Measurements from ENCODE around the gene TFF1.

The TFF1 gene

DNA sequence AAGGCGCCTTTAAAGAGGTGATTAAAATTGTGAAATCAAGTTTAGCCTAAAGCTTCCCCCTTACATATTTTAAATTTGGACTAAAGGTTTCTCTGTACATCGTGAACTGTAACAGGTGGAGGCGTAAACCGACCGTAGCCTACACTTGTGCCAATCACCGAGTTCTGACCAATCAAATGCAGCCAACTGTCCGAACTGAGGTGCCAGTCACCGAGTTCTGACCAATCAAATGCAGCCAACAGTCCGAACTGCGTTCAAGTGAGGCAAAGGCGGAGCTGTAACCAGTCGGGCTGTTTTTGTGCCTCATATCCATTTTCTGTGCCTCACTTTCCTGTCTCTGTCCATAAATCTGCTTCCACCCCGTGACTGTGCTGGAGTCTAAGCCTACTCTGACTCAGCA is 7.4 kb downstream of the TFF1 start:
- no peak for DNase-seq

DNA sequence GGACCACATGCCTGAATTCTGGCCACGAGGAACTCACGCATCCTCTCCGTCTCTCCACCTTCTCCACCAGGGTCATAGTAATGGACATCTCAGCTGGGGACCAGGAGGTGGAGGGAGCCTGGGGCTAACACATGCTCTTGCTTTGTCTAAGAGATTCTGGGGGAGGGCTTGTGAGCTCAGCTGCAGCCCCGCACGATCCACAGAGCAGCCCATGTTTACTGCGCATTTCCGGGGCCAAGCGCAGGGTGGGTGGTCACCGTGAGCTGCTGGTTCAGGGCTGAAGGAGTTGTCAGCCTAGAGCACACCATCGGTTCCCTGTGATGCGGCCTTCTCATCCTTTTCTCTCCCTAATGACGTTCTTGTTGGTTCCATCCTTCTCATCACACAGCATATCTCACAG is 8.1 kb downstream of the TFF1 start:
- no peak for DNase-seq

DNA sequence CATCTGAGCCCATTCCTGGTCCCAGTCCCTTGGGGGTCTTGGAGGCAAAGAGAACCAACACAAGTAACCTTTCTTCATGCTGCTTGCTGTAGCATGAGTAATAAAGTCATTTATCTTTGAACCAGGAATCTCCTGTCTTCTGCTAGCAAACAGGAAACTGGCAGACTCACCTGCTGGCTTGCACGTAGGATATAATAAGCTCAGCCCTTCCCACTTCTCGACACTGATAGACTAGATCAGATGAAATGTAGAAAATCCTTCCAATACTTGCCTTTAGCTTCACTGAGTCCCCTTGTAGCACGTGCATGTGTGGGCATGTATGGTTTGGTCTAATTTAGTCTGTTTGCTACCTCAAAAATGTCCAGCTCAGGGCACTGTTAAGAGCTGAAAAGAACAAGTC is 9.0 kb downstream of the TFF1 start:
- DNase-seq: no peak

DNA sequence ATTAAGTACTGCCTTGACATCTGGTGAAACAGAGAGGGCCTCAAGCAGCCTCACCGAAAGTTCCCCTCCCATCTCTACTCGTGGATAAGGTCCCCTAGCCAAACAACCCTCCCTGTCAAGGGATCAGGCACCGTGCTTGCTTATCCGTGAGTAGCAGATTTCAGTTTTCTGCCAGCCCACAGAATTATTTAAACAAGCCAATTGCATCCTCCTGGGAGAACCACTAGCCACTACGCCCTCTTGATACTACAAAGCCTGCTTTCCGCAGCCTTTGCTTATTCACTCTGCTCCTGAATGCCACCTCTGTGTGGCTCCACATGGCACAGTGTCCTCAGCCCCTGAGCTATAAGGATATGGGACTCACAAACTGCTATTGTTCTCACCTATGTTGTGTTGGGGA is 9.7 kb downstream of the TFF1 start:
- DNase-seq: no peak

DNA sequence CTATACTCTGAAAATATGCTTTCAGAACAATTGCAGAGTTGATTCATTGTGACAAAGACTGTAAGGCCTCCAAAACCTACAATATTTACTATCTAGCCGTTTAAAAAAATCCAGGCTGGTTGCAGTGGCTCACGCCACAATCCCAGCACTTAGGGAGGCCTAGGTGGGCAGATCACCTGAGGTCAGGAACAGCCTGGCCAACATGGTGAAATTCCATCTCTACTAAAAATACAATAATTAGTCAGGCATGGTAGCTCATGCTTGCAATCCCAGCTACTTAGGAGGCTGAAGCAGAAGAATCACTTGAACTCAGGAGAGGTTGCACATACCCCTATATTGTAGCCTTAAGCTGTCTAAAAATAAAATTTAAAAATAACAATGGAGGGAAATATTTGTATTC is 10.3 kb downstream of the TFF1 start:
- no peak for DNase-seq

DNA sequence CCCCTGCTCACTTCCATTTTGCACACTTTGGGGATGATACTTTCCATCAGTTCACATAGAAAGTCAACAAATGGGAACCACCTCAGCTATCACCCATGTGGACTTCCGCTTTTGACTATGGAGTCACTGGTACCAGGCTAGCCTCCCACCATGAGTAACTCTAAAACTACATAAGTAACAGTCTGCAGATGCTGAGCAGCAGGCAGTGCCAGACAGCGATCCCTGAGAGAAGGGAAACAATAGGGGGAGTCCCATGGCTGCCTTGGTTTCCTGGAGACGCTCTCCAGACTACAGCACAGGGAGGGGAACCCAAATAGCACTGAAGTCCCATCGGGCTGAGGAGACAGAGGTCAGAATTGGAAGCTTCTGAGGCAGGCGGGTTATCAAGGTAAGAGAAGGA is 12.7 kb downstream of the TFF1 start:
- no peak for DNase-seq

DNA sequence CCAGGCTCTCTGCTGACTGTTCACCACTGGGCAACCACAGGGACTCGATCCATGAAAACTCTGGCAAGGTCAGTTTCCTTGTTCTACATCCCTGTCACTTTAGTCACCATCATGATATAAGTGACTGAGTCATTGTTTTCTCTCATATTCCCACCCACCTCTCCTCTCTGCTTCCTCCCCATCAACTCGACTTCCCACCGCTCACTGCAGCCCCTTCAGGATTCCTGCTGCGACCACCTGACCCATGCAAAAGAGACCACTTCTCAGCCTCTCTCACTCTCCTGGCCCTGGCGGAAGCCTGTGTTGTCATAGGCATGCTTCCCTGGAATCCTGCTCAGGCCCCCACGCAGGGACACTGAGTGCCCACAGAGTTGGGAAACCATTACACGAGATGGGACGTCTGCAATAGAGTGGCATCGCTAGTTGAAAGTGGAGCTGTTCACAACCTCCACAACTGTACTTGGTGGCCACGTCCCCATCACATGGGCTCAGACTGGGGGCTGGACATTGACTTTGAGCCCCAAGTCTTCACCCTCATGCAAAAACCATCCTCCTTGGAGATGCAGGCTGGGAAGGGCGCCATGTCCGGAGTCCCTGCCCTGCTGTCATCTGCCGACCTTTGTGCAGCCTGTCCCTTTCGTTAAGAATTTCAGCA is 13.8 kb downstream of the TFF1 start:
- no peak for DNase-seq

DNA sequence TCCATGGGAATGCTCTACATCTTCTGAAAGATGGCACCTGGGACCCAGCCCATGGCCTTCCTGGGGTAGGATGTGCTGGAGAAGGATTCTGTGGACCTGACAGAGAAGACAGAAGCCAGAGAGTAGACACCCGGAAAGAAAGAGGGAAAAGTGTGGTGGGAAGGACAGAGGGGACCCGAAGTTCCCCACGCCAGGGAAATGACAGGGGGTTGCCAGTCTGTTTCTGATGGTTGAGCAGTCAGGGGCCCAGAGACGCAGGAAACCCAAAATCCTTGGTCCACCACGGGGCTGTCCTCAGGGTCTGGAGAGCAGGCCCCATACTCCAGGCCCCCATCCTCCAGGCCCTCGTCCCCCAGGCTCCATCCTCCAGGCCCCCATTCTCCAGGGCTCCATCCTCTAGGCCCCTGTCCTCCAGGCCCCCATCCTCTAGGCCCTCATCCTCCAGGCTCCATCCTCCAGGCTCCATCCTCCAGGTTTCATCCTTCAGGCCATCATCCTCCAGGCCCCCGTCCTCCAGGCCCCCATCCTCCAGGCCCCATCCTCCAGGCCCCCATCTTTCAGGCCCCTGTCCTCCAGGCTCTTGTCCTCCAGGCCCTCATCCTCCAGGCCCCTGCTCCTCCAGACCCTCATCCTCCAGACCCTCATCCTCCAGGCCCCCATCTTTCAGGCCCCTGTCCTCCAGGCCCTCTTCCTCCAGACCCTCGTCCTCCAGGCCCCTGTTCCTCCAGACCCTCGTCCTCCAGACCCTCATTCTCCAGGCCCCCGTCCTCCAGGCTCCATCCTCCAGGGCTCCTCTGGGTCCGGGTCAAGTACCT is 14.5 kb downstream of the TFF1 start:
- no peak for DNase-seq

DNA sequence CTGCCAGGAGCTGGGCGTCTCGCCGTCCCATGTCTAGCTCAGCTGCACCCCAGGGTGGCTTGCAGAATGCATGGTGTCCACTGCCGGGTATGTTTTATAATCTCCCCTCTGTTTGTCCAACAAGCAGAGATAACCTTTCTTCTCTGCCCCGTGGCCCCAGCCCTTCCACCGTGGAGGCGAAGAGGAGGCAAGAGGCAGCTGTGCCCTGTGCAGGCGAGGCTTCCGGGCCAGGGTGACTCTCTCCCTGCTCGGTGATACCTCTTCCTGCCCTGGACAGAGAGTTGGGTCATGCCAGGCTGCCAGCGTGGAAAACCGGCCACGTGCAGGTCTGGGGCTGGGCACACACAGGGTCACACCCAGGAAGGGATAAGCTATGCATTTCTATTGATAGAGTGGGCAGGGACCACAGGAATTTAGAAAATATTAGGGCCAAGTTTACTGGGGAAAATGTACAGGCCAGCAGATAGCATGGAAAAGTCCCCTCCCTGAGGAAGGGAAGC is 15.4 kb downstream of the TFF1 start, which contains the start of gene TFF2:
Gene TFF2, minus strand, starts transcription at position 68 of the 500 bp plus-strand sequence. Its CDS starts 37 bp downstream, at position 31.
- DNase-seq: no peak

DNA sequence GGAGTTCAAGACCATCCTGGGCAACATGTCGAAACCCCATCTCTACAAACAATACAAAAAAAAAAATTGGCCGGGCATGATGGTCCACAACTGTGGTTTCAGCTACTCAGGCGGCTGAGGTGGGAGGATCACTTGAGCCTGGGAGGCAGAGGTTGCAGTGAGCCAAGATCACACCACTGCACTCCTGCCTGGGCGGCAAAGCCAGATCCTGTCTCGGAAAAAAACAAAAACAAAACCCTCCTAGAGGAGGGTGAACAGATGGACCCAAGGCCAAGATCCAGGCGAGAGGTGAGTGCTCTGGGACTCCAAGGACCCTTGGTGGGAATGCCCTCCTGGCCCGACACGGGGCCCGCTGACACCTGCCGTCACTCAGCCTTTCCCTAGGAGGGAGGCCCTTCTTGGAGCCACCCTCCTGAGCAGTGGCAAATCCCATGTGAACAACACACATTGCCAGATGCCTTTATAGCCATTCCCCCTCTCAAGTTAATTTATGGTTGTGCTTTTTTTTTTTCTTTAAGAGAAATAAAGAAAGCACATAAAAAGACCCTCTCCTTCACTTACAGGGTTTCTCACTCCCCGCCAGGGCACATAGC is 15.9 kb downstream of the TFF1 start:
- DNase-seq: no peak

DNA sequence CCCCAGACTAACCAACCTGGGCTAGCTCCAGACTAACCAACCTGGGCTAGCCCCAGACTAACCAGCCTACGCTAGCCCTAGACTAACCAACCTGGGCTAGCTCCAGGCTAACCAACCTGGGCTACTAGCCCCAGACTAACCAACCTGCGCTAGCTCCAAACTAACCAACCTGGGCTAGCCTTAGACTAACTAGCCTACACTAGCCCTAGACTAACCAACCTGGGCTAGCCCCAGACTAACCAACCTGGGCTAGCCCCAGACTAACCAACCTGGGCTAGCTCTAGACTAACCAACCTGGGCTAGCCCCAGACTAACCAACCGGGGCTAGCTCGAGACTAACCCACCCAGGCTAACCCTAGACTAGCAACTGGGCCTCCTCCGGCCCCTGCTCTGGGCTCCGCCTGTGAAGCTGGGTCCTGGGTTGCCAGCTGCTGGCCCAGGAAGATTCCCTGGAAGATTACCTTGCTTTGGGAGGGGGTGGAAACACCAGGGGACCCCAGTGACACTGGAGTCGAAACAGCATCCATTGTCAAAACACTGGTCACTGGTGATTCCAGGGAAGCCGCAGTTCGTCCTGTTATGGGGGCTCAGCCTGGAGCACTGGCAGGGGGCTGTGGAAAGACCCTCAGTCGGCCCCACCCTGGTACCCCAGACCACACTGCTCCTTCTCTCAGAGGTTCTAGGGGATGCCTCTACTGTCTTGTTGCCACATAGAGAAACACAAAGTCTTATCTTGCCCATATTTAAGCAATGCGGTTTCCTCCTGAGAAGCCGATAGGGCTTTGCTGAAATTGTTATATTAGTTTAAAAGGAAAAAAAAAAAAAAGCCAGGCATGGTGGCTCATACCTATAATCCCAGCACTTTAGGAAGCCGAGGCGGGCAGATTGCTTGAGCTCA is 16.7 kb downstream of the TFF1 start:
- DNase-seq: no peak

DNA sequence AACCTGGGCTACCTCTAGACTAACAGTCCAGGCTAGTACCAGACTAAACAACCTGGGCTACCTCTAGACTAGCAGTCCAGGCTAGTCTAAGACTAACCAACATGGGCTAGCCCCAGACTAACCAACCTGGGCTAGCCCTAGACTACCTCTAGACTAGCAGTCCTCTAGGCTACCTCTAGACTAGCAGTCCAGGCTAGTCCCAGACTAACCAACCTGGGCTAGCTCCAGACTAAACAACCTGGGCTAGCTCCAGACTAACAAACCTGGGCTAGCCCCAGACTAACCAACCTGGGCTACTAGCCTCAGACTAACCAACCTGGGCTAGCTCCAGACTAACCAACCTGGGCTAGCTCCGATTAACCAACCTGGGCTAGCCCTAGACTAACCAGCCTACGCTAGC is 17.6 kb downstream of the TFF1 start:
- DNase-seq: no peak

DNA sequence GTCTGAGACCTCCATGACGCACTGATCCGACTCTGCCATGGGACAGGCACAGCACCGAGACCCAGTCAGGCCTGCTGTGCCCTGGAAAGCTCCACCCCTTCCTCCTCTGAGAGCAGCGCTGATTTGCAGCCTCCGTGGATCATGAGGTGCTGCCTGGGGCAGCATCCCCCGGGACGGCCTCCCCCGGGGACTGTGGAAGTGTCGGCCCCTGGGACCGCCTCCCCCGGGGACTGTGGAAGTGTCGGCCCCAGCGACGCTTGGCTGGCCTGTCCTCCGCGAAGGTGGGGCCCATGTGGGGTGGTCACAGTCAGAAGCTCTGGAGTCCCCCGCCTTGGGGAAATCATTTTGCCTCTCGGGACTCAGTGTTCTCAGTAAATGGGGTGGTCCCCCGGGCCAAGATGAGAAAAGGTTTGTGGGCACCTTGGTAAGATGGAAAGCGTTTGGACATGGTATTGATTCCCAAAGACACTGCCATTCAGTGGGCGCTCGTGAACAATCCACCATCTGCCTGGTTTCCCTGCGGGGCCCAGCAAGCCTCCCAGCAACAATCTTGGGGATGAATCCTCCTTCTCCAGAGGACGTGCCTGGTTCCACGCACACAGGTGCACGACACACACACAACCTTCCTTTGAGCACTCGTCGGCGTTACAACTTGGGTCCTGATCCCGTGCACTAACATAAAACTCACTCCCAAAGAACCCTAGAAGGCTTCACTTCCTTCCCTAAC is 18.6 kb downstream of the TFF1 start:
- no peak for DNase-seq

DNA sequence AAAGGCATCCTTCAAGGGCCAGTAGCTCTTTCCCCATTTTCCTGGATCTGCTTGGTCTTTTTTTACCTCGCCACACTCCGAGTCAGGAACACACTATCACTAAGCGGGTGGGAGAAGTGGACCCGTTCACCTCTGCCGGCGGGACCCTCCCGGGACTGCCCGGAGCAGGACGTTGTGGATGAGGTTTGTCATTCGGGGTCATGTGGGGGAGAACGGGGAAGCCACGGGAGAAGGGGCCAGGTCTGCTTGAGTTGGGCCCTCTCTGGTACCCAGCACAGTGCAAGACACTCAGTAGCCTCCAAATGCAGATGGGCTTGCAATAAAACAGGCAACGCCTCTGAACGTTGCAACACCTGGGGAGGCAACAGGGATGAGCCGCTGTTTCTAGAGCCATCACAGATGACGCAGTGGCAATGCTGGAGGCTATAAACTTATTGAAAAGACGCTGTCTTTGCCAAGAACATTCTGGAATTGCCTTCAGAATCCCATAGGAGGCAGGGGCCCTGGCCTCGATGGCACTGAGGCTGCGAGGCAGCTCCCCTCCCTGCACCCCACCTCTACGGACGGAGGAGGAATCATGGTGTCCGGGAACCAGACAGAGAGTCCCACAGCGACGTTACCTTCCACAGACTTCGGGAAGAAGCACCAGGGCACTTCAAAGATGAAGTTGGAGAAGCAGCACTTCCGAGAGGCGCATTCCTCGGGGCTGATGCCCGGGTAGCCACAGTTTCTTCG is 19.3 kb downstream of the TFF1 start:
- no peak for DNase-seq

DNA sequence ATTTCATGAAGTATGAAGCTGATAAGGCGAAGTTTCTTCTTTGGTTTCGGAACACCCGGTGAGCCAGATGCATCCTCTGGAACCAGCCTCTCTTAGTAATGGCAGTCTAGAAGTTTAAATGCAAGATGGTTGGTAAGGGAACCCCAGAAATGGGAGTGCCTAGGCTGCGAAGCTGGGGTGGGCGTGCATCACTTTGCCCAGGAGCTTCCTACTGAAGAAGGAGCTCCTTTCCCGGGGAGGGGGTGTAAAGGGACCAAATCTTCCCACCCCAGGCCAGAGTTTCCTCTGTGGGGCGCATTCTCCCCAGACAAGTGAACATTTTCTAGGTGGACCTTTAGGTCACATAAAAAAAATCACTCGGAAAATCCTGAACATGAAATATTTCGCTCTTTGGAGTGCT is 19.9 kb downstream of the TFF1 start:
- no peak for DNase-seq

DNA sequence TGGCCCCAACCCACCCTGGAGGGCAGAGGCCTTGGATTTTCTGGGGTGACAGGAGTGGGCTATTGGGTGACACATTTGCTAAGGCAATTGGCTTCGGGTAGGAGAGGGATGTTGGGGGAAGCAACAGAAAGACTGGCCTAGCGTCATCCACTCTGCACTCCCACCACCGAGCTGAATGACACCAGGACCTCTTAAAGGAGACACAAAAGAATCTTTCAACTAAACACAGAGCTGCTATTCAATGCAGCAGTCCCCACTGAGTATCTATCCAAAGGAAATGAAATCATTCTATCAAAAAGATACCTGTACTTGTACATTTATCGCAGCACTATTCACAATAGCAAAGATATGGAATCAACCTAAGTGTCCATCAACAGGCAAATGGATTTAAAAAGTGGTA is 21.7 kb downstream of the TFF1 start:
- no peak for DNase-seq

DNA sequence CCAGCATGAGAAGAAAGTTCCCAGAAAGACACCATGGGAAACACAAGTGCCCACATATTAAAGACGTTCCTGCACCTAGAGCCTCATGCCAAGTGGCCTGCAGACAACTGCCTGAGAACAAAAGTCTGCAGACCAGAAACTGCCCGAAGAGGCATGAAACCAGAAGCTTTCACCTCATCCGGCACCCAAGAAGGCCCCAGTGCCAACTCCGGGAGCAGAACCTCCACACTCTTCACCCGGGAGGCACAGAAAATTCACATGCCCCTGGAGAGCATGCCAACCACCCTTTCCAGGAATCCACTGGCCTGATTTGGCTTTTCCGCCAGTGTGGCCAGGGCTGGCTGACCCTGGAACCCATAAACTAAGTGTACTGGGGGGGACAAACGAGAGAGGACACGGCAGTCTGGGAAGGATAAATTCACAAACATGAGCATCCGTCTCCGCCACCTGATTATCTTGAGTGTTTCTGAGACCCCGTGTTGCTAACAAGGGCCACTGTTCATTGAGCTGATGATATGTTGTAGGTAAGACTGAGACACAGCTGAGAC is 22.3 kb downstream of the TFF1 start:
- DNase-seq: no peak

DNA sequence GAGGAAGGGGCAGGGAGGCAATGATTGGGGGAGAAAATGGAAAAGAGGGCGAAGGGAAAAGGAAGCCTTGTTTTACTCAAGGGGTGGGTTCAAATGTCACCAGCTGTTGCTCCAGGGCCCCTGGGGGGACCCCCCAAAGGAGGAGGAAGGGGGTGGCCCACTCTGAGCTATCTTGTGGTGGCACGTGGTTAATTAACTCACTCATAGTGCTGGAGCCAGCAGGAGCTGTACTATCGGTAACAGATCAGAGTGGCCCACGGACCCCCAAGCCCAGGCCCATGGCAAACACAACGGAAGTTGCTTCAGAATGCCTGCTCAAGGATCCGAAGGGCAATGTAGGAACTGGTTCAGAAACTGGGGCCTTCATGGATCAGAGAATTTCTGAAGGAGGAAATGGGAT is 22.8 kb downstream of the TFF1 start:
- no peak for DNase-seq

DNA sequence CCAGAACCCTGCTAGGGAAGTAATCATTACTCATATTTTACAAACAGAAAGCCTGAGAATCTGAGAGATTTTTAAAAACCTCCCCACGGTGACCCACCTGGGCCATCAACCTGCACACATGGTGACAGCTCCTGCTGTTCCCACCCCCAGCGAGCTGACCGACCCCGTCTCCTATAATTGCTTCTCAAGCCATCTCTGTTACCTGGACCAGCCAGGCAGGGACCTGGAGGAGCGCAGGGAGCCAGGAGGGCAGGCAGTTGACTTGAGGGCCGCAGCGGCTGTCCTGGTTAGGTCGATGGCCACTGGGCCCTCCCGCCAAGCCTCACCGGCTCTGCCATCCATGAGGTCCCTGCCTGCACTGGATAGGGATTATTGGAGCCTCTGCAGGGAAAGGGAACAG is 23.2 kb downstream of the TFF1 start:
- DNase-seq: no peak

DNA sequence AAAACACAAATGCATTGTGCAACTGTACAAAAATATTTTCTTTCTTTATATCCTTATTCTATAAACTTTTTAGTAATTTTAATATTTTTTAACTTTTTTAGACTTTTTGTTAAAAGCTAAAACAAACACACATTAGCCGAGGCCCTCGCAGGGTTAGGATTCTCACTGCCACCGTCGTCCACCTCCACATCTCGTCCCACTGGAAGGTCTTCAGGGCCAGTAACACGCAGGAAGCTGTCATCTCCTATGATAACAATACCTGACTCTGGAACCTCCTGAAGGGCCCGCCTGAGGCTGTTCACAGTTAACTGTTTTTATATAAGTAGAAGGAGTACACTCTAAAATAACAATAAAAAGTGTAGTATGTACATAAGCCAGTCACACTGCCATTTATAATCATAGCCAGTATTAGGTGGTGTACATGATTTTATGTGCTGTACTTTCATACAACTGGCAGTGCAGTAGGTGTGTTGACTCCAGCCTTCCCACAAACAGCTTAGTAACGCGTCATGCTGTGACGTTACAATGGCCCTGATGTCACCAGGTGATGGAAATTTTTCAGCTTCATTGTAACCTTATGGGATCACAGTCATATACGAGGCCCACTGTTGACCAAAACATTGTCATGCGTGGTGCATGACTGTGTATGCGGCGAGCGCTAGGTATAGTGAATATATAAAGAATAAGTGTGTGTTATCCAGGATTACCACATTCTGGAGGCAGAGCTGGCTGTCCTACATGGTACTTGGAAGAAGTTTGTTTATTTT is 24.4 kb downstream of the TFF1 start:
- no peak for DNase-seq
